Liver (tissue), 9 donors: ENCODE data around the gene GPR68. TPM values are rescaled to one million over a fixed set of nuclear protein-coding genes. Genes with fewer than 3 reads are reported as not detected.

Experiments used
- DNase-seq: peaks from one replicate; pipeline ENCODE4 v3.0.0-alpha.2; 2017; ENCODE audit warnings: low spot score
- H3K27ac ChIP-seq, 2 donors: one replicate each; pipeline ENCODE4 v1.7.0; 2013; ENCODE audit warnings: inconsistent platforms in 2 of 2, low read length in 2 of 2, control low read depth in 1 of 2, low read depth in 1 of 2, mild to moderate bottlenecking in 1 of 2
- H3K27me3 ChIP-seq, 4 donors: one replicate each; pipeline versions ENCODE4 v1.6.1 to v1.7.0; 2013; ENCODE audit warnings: low read length in 3 of 4, inconsistent platforms in 1 of 4, mild to moderate bottlenecking in 1 of 4, moderate library complexity in 1 of 4; ENCODE audit not compliant: control insufficient read depth in 4 of 4, insufficient read depth in 4 of 4
- H3K36me3 ChIP-seq, 4 donors: one replicate each; pipeline versions ENCODE4 v1.6.1 to v1.7.0; 2013; ENCODE audit warnings: low read length in 3 of 4, mild to moderate bottlenecking in 3 of 4, low read depth in 1 of 4, moderate library complexity in 1 of 4; ENCODE audit not compliant: control insufficient read depth in 4 of 4, insufficient read depth in 3 of 4
- H3K4me1 ChIP-seq, 4 donors: one replicate each; pipeline versions ENCODE4 v1.6.1 to v1.7.0; 2013; ENCODE audit warnings: low read length in 3 of 4, mild to moderate bottlenecking in 3 of 4, moderate library complexity in 1 of 4; ENCODE audit not compliant: control insufficient read depth in 4 of 4, insufficient read depth in 4 of 4
- H3K4me3 ChIP-seq, 3 donors: one replicate each; pipeline versions ENCODE4 v1.6.1 to v1.7.0; 2013; ENCODE audit warnings: low read length in 3 of 3, control low read depth in 1 of 3, low read depth in 1 of 3, mild to moderate bottlenecking in 1 of 3
- H3K9ac ChIP-seq, 2 donors: one replicate each; pipeline ENCODE4 v1.7.0; 2013; ENCODE audit warnings: low read length in 2 of 2, mild to moderate bottlenecking in 2 of 2, moderate library complexity in 2 of 2, control low read depth in 1 of 2, low read depth in 1 of 2
- H3K9me3 ChIP-seq, 4 donors: one replicate each; pipeline versions ENCODE4 v1.6.1 to v1.7.0; 2013; ENCODE audit warnings: low read length in 3 of 4; ENCODE audit not compliant: control insufficient read depth in 4 of 4
- EGR1 ChIP-seq, 2 donors: IDR thresholded peaks; 2 replicates each; pipeline ENCODE4 v1.6.1; 2016 to 2018; ENCODE audit warnings: antibody characterized with exemption in 2 of 2, low read depth in 2 of 2
- FOXA1 ChIP-seq: IDR thresholded peaks from 2 replicates; pipeline ENCODE4 v1.6.1; 2016; ENCODE audit warnings: antibody characterized with exemption
- FOXA2 ChIP-seq: IDR thresholded peaks from 2 replicates; pipeline ENCODE4 v1.6.1; 2016; ENCODE audit warnings: antibody characterized with exemption
- GABPA ChIP-seq, 2 donors: IDR thresholded peaks in 1 of 2; conservative IDR thresholded peaks in 1 of 2; 2 replicates each; pipeline ENCODE4 v1.6.1; 2016; ENCODE audit warnings: antibody characterized with exemption in 2 of 2, mild to moderate bottlenecking in 1 of 2, moderate library complexity in 1 of 2
- HNF4A ChIP-seq, 2 donors: conservative IDR thresholded peaks; 2 replicates each; pipeline ENCODE4 v1.6.1; 2016; ENCODE audit warnings: antibody characterized with exemption in 2 of 2, mild to moderate bottlenecking in 2 of 2
- HNF4G ChIP-seq: IDR thresholded peaks from 2 replicates; pipeline ENCODE4 v1.6.1; 2016; ENCODE audit warnings: antibody characterized with exemption
- JUND ChIP-seq, 2 donors: IDR thresholded peaks; 2 replicates each; pipeline ENCODE4 v1.6.1; 2016; ENCODE audit warnings: antibody characterized with exemption in 2 of 2
- MAX ChIP-seq: IDR thresholded peaks from 2 replicates; pipeline ENCODE4 v1.6.1; 2016; ENCODE audit warnings: antibody characterized with exemption
- NR2F2 ChIP-seq: IDR thresholded peaks from 2 replicates; pipeline ENCODE4 v1.6.1; 2016; ENCODE audit warnings: antibody characterized with exemption
- RAD21 ChIP-seq, 2 donors: IDR thresholded peaks; 2 replicates each; pipeline ENCODE4 v1.6.1; 2016; ENCODE audit warnings: antibody characterized with exemption in 2 of 2, mild to moderate bottlenecking in 2 of 2
- REST ChIP-seq: IDR thresholded peaks from 2 replicates; pipeline ENCODE4 v1.6.1; 2016; ENCODE audit warnings: antibody characterized with exemption, mild to moderate bottlenecking
- RXRA ChIP-seq, 2 donors: IDR thresholded peaks; 2 replicates each; pipeline ENCODE4 v1.6.1; 2017 to 2018; ENCODE audit warnings: antibody characterized with exemption in 2 of 2, mild to moderate bottlenecking in 1 of 2
- SP1 ChIP-seq: IDR thresholded peaks from 2 replicates; pipeline ENCODE4 v1.6.1; 2018; ENCODE audit warnings: antibody characterized with exemption, mild to moderate bottlenecking
- TAF1 ChIP-seq: conservative IDR thresholded peaks from 2 replicates; pipeline ENCODE4 v1.6.1; 2016; ENCODE audit warnings: antibody characterized with exemption, mild to moderate bottlenecking
- YY1 ChIP-seq: IDR thresholded peaks from 2 replicates; pipeline ENCODE4 v1.6.1; 2016; ENCODE audit warnings: antibody characterized with exemption, mild to moderate bottlenecking
- ZBTB33 ChIP-seq: IDR thresholded peaks from 2 replicates; pipeline ENCODE4 v1.6.1; 2016; ENCODE audit warnings: antibody characterized with exemption
- WGBS: extraction: QIAGEN DNeasy Blood & Tissue Kit; methylation state at CpG from one replicate; pipeline ENCODE4 v1.1.7; 2013; 5-methylcytosine and 5-hydroxymethylcytosine counted together
- polyA plus RNA-seq, 2 donors: library from polyadenylated mRNA; stranded (reverse) in 1 of 2; unstranded in 1 of 2; fragments of 200-250 nt in 1 of 2; fragments of >200 nt in 1 of 2; fragmentation: Nextera tagmentation in 1 of 2; extraction: Ambion mirVana in 1 of 2; gene quantifications; one replicate each; pipeline versions ENCODE4 v1.2.1 to v1.2.3, GENCODE V29; 2013 to 2015
- total RNA-seq, 2 donors: library from RNA; depleted of rRNA; stranded (reverse); fragments of >200 nt; gene quantifications; one replicate each; pipeline ENCODE4 v1.2.3, GENCODE V29; 2014
- TF ChIP-seq, protein P1 (sequence below): fragments of 150-350 bp; IDR thresholded peaks from 2 replicates; pipeline ENCODE4 v1.5.1; 2017; ENCODE audit warnings: improper control_type of control experiment, low read depth, low read length; ENCODE audit not compliant: missing input control
- TF ChIP-seq, protein P2 (sequence below): IDR thresholded peaks from 2 replicates; pipeline ENCODE4 v1.6.1; 2016; ENCODE audit warnings: antibody characterized with exemption
- donor health status: healthy.
- donor health status: healthy.
- donor health status: healthy.
- donor health status: healthy.
- donor health status: healthy.

GPR68 gene
- total and polyA plus RNA-seq, 4 donors: 0.17 to 0.37 (median 0.33) TPM; not detected in 1

DNA sequence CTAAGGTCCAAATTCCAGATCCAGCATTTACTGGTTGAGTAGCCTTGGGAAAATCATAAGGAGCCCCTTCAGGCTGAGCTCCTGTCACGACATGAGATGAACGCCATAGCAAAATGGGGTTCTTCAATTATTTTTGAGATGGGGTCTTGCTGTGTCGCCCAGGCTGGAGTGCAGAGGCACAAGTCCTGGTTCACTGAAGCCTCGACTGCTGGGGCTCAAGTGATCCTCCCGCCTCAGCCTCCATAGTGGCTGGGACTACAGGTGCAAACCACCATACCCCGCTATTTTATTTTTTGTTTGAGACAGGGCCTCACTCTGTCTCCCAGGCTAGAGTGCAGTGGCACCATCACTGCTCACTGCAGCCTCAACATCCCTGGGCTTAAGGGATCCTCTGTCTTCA, 25.7 kb upstream of the GPR68 start:
- Histone ChIP-seq H3K4me3 (no peak overlapping the region), H3K9me3 (no peaks in the 10 kb centered on the region), H3K27ac (no peak overlapping the region), H3K9ac (no peak overlapping the region), H3K36me3 (peaks cover 0 to 8% (median 2%) of the 10 kb centered on the region in 4 donors), H3K27me3 (no peaks in the 10 kb centered on the region), H3K4me1 (no peaks in the 10 kb centered on the region)
- 95% methylated on average over 6 of the region's 6 CpGs for WGBS
- no peak for DNase-seq
- TF ChIP-seq EGR1 (IDR thresholded peaks at IDR 0.05; ENCODE audit: low read depth in 2 of 2): no peak
- TF ChIP-seq JUND (IDR thresholded peaks at IDR 0.05): no peak
- TF ChIP-seq, protein P1, sequence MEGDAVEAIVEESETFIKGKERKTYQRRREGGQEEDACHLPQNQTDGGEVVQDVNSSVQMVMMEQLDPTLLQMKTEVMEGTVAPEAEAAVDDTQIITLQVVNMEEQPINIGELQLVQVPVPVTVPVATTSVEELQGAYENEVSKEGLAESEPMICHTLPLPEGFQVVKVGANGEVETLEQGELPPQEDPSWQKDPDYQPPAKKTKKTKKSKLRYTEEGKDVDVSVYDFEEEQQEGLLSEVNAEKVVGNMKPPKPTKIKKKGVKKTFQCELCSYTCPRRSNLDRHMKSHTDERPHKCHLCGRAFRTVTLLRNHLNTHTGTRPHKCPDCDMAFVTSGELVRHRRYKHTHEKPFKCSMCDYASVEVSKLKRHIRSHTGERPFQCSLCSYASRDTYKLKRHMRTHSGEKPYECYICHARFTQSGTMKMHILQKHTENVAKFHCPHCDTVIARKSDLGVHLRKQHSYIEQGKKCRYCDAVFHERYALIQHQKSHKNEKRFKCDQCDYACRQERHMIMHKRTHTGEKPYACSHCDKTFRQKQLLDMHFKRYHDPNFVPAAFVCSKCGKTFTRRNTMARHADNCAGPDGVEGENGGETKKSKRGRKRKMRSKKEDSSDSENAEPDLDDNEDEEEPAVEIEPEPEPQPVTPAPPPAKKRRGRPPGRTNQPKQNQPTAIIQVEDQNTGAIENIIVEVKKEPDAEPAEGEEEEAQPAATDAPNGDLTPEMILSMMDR: no peak
- no peak for TF ChIP-seq SP1
- TF ChIP-seq HNF4G: no peak
- TF ChIP-seq FOXA2: no peak
- no peak for TF ChIP-seq REST
- TF ChIP-seq ZBTB33: no peak
- no peak for TF ChIP-seq FOXA1
- TF ChIP-seq YY1: no peak
- no peak for TF ChIP-seq RXRA (IDR thresholded peaks at IDR 0.05)
- no peak for TF ChIP-seq RAD21 (IDR thresholded peaks at IDR 0.05)
- TF ChIP-seq TAF1: no peak
- TF ChIP-seq, protein P2, sequence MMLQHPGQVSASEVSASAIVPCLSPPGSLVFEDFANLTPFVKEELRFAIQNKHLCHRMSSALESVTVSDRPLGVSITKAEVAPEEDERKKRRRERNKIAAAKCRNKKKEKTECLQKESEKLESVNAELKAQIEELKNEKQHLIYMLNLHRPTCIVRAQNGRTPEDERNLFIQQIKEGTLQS: no peak
- no peak for TF ChIP-seq MAX
- TF ChIP-seq HNF4A (conservative IDR thresholded peaks at IDR 0.05): no peak
- no peak for TF ChIP-seq GABPA (IDR thresholded peaks at IDR 0.05 in 1 of 2, conservative IDR thresholded peaks at IDR 0.05 in 1 of 2)
- TF ChIP-seq NR2F2: no peak
